Immature natural killer cell (primary cell): ENCODE measurements around the gene BANF2. TPM values are rescaled to one million over a fixed set of nuclear protein-coding genes. Genes with fewer than 3 reads are reported as not detected.

Experiments used
- DNase-seq, 3 donors: peaks; one replicate each; pipeline ENCODE4 v3.0.0; 2022; ENCODE audit warnings: mixed read lengths in 1 of 3
- H3K27ac Mint-ChIP-seq, 6 donors: one replicate each; pipeline ENCODE4 v1.8.0; 2020; ENCODE audit warnings: mixed read lengths in 6 of 6, mild to moderate bottlenecking in 5 of 6, inconsistent platforms in 4 of 6, moderate library complexity in 3 of 6
- H3K27me3 Mint-ChIP-seq, 3 donors: one replicate each; pipeline ENCODE4 v1.8.0; 2020 to 2021; ENCODE audit warnings: low read depth in 3 of 3, mild to moderate bottlenecking in 3 of 3, mixed read lengths in 3 of 3, moderate library complexity in 3 of 3, inconsistent platforms in 1 of 3
- H3K36me3 Mint-ChIP-seq, 3 donors: one replicate each; pipeline ENCODE4 v1.8.0; 2020; ENCODE audit warnings: mixed read lengths in 3 of 3, inconsistent platforms in 2 of 3, mild to moderate bottlenecking in 2 of 3
- H3K4me1 Mint-ChIP-seq, 2 donors: one replicate each; pipeline ENCODE4 v1.8.0; 2020; ENCODE audit warnings: inconsistent platforms in 2 of 2, mild to moderate bottlenecking in 2 of 2, mixed read lengths in 2 of 2, moderate library complexity in 1 of 2
- H3K4me3 Mint-ChIP-seq, 5 donors: one replicate each; pipeline ENCODE4 v1.8.0; 2020; ENCODE audit warnings: mild to moderate bottlenecking in 5 of 5, mixed read lengths in 5 of 5, inconsistent platforms in 3 of 5, moderate library complexity in 3 of 5
- H3K9me3 Mint-ChIP-seq, 6 donors: one replicate each; pipeline ENCODE4 v1.8.0; 2020; ENCODE audit warnings: mild to moderate bottlenecking in 6 of 6, mixed read lengths in 6 of 6, inconsistent platforms in 4 of 6, moderate library complexity in 3 of 6
- polyA plus RNA-seq, 3 donors: library from polyadenylated mRNA; unstranded; fragments of 300-500 nt; fragmentation: Illumina TruSeq; gene quantifications; one replicate each; pipeline ENCODE4 v1.2.3, GENCODE V29; 2021

BANF2 gene
- polyA plus RNA-seq, 3 donors from 2014 or later: not detected

DNA sequence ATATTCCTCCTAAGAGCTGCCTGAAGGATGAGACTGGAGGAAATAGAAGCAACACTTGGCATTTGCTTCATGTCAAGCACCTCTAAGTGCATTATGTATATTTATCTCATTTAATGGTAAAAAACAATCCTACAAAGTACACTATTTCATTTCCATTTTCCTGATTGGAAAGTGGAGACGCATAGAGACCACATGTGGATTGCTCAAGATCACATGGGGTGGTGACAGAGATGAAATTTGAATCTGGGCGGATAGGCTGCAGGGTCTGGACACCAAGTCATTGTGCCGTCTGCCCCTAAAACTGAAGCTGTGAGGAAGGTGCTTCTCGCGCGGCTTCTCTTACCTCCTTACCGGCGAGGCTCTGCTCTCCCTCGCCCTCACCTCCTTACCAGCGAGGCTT, 30.3 kb downstream of the BANF2 start:
- Mint-ChIP-seq H3K9me3 (peaks cover 0 to 1% (median 0%) of the 10 kb centered on the region in 6 donors), H3K36me3 (no peaks in the 10 kb centered on the region), H3K4me1 (no peaks in the 10 kb centered on the region), H3K27me3 (peaks cover 0 to 7% (median 5%) of the 10 kb centered on the region in 3 donors), H3K4me3 (no peak overlapping the region), H3K27ac (no peak overlapping the region)
- no peak for DNase-seq

DNA sequence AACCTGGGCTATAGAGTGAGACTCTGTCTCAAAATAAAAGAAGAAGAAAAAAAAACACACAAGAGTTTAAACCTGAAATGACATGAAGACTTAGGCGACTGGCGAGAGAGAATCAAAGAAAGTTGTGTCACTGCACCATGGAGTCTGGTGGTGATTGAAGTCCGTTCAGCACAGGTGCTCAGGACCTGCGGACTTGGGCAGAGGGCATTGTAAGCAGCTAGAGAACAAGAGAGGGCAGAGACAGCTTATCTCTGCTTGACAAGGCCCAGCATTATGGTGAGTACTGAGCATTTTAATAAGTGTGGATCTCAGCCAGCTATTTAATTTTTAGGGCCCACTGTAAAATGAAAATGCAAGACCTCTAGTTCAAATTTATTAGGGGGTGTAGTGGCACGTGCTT, 31.5 kb downstream of the BANF2 start:
- no peak overlapping the region for H3K27ac Mint-ChIP-seq
- DNase-seq: no peak
- H3K36me3 Mint-ChIP-seq: peaks cover 0 to under 1% (median 0%) of the 10 kb centered on the region in 3 donors
- peaks cover 0 to 1% (median 0%) of the 10 kb centered on the region in 6 donors for H3K9me3 Mint-ChIP-seq
- H3K27me3 Mint-ChIP-seq: peaks cover 2 to 7% (median 5%) of the 10 kb centered on the region in 3 donors
- no peak overlapping the region for H3K4me3 Mint-ChIP-seq
- H3K4me1 Mint-ChIP-seq: no peaks in the 10 kb centered on the region

DNA sequence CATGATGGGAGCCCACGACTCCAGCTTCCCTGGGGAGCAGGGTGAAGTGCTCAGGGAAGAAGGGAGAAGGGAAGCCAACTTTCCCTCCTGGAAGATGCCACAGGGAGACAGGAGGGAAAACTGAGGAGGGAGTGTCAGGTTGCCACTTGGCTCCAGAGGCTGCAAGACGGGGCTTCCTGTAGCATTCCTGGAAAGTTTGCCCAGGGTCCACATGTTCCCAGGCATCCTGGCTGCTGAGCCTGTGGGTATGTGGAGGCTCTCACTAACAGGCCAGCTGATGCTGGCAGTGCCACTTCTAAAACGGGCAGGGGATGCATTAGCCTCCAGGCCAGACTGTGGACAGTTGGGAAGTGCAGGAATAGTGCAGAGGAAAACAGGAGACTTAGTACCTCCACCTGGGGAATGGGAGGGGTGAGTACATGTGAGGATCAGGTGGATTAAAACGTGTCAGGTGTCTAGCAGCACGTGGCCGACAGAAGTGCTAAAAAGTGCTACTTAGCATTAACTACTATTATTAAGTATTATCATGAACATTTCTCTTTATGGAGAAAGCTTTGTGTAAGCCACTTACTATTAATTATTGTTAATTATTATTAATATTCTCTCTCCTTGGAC, 33.2 kb downstream of the BANF2 start:
- peaks cover 0 to 7% (median 0%) of the 10 kb centered on the region in 3 donors for H3K36me3 Mint-ChIP-seq
- H3K27ac Mint-ChIP-seq: no peak overlapping the region
- peaks cover 2 to 9% (median 2%) of the 10 kb centered on the region in 3 donors for H3K27me3 Mint-ChIP-seq
- no peaks in the 10 kb centered on the region for H3K4me1 Mint-ChIP-seq
- H3K4me3 Mint-ChIP-seq: no peak overlapping the region
- no peak for DNase-seq
- H3K9me3 Mint-ChIP-seq: peaks cover 0 to 1% (median 0%) of the 10 kb centered on the region in 6 donors

DNA sequence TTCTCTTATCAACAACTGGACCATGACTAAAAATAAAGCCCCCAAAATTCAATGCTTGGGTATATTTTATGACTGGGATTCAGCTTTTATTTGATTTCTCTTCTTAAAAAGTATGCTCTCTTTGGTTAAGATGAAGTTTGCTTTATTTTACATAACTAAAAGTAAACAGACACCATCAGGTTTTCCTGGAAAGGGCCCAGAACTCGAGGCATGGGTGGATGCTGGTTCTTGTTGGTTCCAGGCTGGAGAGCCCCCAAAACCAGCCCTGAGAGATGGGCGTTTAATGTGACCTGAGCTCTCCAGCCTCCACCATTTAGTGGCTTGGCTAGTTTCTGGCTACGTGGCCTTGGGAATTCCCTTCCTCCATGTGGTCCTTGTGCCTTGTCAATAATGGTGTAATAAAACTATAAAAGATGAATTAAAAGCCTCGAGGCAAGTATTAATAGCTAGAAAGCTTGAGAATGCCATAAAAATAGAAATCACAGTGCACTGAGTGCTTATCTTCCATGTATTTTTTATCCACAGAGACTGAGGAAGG, 34.1 kb downstream of the BANF2 start:
- peaks cover 0 to 1% (median 0%) of the 10 kb centered on the region in 6 donors for H3K9me3 Mint-ChIP-seq
- peaks cover 0 to 7% (median 0%) of the 10 kb centered on the region in 3 donors for H3K36me3 Mint-ChIP-seq
- H3K27me3 Mint-ChIP-seq: peaks cover 2 to 9% (median 2%) of the 10 kb centered on the region in 3 donors
- no peak overlapping the region for H3K27ac Mint-ChIP-seq
- no peaks in the 10 kb centered on the region for H3K4me1 Mint-ChIP-seq
- H3K4me3 Mint-ChIP-seq: no peak overlapping the region
- no peak for DNase-seq

DNA sequence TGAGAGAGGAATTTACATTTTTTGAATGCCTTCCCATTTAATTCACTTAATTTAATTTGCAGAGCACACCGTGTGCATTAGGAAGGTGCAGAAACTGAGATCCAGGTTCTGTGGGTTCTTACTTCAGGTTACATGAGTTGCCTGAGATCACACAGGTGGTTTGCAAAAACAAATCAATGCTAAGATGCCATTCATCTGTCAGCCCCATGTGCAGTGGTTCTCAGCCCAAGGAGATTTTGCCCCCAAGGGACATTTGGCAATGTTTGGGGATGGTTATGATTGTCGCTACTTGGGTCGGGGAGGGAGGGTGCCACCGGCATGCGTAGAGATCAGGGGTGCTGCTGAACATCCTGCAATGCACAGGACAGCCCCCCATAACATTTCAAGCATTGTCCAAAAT, 34.6 kb downstream of the BANF2 start:
- no peak for DNase-seq
- Mint-ChIP-seq H3K27ac (no peak overlapping the region), H3K27me3 (peaks cover 2 to 9% (median 2%) of the 10 kb centered on the region in 3 donors)

DNA sequence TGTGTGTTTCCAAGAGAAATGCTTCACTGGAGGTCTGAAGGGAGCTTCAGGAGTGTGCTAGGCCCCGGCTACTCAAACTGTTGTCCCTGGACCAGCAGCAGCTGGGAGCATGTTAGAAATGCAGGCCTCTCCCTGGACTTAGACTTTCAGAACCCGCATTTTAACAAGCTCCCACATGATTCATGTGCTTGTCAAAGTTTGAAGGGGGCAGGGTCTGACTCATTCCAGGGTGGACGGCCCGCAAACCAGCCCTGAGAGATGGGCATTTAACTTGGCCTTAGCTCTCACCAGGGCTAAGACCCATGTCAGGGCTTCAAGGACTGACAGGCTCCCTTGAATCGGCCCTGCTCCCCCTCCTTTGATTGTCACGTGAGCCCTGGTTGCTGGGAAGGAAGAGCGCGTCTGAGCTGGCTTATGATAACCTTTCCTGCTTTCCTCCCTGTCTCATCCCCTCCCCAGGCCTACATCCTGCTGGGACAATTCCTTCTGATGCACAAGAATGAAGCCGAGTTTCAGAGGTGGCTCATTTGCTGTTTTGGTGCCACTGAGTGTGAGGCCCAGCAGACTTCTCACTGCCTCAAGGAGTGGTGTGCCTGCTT, 35.5 kb downstream of the BANF2 start:
- Mint-ChIP-seq H3K9me3 (peaks cover 0 to 1% (median 0%) of the 10 kb centered on the region in 6 donors), H3K4me3 (no peak overlapping the region), H3K27me3 (peaks cover 2 to 6% (median 2%) of the 10 kb centered on the region in 3 donors), H3K4me1 (no peaks in the 10 kb centered on the region), H3K36me3 (peaks cover 0 to 7% (median 0%) of the 10 kb centered on the region in 3 donors), H3K27ac (no peak overlapping the region)
- no peak for DNase-seq

More for the DNA sequence above, 34.6 kb downstream of the BANF2 start:
- Mint-ChIP-seq H3K36me3 (peaks cover 0 to 7% (median 0%) of the 10 kb centered on the region in 3 donors), H3K9me3 (peaks cover 0 to 1% (median 0%) of the 10 kb centered on the region in 6 donors), H3K4me3 (no peak overlapping the region), H3K4me1 (no peaks in the 10 kb centered on the region)

DNA sequence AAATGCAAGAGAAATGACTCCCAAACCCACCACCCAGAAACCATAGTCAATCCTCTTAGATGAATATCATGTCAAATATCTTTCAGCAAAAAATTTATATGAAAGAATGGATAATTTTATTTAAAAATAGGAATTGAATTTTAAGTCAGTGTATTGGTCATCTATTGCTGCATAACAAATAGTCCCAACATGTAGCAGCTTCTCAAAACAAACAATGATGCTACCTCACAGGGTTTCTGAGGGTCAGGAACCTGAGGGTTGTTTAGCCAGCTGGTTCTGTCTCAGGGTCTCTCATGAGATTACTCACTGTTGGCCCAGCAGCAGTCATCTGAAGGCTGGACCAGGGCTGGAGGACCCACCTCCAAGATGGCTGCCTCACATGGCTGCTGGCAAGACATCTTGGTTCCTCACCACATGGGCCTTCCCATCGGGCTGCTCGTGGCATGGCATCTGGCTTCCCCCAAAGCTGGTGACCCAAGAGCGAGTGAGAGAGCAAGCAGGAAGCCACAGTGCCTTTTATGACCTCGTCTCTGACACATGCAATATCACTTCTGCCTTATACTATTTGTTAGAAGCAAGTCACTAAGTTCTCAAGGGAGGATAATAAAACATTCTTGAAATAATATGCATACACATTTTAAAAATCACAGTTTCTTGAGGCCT, 36.3 kb downstream of the BANF2 start:
- Mint-ChIP-seq H3K4me3 (no peak overlapping the region), H3K27me3 (peaks cover 2 to 4% (median 4%) of the 10 kb centered on the region in 3 donors), H3K9me3 (no peaks in the 10 kb centered on the region), H3K4me1 (no peaks in the 10 kb centered on the region), H3K27ac (no peak overlapping the region), H3K36me3 (peaks cover 0 to 7% (median 0%) of the 10 kb centered on the region in 3 donors)
- DNase-seq: no peak

DNA sequence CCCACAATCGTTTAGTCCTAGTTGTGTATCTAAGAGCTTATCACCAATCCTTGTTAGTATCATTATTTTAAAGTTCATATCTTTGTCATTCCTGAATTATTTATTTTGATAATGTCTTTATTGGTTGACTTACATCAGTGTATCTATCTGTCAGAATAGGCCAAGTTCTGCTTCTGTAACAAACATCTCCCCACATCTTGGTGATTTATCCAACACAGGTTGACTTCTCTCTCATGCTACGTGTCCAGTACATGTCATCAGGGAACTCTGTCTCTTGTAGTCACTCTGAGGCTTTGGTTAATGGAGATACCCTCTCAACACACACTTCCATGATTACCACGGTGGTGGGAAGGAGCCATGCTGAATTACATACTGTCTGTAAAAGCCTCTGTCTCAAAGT, 38.4 kb downstream of the BANF2 start:
- H3K27me3 Mint-ChIP-seq: peaks cover 2 to 4% (median 2%) of the 10 kb centered on the region in 3 donors
- H3K4me3 Mint-ChIP-seq: no peak overlapping the region
- DNase-seq: no peak
- H3K27ac Mint-ChIP-seq: no peak overlapping the region
- H3K36me3 Mint-ChIP-seq: peaks cover 0 to 7% (median 0%) of the 10 kb centered on the region in 3 donors
- H3K4me1 Mint-ChIP-seq: no peaks in the 10 kb centered on the region
- H3K9me3 Mint-ChIP-seq: no peaks in the 10 kb centered on the region

DNA sequence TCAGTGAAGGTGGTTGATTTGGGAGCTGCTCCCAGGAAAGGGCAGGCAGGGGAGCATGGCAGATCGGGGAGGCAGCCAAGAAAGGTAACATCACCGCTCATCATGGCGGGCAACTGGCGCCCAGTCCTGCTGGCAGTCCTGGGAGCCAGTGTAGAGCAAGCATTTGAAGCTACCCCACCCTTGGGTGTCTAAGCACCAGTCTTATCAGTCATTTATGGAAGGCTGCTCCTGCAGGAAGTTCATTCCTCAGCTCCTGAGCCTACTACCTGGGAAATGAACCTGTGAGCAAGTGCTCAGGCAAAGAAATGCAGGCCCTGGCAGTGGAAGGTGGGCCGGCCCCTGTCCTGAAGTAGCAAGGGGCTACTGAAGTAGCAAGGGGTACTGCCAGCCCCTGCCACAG, 41.5 kb downstream of the BANF2 start:
- H3K4me1 Mint-ChIP-seq: no peaks in the 10 kb centered on the region
- no peak overlapping the region for H3K4me3 Mint-ChIP-seq
- H3K27ac Mint-ChIP-seq: no peak overlapping the region
- H3K36me3 Mint-ChIP-seq: peaks cover 0 to 6% (median 0%) of the 10 kb centered on the region in 3 donors
- H3K9me3 Mint-ChIP-seq: no peaks in the 10 kb centered on the region
- peaks cover 0 to 4% (median 2%) of the 10 kb centered on the region in 3 donors for H3K27me3 Mint-ChIP-seq
- no peak for DNase-seq

DNA sequence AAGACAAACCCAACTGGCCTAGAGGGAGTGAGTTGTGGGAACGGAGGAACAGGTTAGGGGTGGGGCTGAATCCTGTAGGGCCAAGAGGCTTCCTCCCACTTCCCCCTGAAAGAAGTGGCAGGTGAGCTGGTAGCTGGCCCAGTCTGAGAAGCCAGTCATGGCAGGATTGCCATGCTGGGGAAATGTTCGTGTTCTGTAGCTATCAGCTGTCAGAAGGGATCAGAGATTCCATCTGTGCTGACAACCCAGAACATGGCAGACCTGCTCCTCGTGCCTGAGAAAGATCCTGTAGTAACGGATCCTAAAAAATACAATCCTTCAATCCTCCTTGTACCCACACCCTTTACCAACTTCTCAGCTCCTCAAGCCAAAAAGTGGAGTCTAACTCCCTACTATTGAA, 43.0 kb downstream of the BANF2 start:
- Mint-ChIP-seq H3K9me3 (no peaks in the 10 kb centered on the region), H3K27ac (no peak overlapping the region), H3K36me3 (no peaks in the 10 kb centered on the region)

DNA sequence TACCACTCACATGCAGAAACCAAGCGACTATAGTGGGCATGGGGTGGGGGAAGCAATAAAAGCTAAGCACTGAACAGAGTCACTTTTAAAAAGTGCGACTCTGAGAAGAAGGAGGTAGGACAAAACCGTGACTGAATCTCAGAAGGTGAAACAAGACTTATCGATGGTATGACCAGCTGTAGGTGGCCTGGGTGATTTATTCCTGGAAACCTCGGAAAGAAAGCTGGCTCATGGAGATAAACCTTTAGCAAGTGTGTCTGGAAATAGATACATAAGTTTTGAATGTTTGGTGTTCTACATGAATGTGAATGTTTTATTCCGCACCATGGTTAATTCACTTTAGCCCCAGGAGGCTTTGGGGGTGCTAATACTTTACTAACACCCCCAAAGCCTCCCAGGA, 43.9 kb downstream of the BANF2 start:
- no peaks in the 10 kb centered on the region for H3K4me1 Mint-ChIP-seq
- DNase-seq: no peak
- H3K36me3 Mint-ChIP-seq: no peaks in the 10 kb centered on the region
- no peak overlapping the region for H3K27ac Mint-ChIP-seq
- H3K9me3 Mint-ChIP-seq: no peaks in the 10 kb centered on the region
- H3K4me3 Mint-ChIP-seq: no peak overlapping the region
- H3K27me3 Mint-ChIP-seq: peaks cover 0 to 2% (median 2%) of the 10 kb centered on the region in 3 donors

More for the DNA sequence above, 43.0 kb downstream of the BANF2 start:
- peaks cover 0 to 4% (median 2%) of the 10 kb centered on the region in 3 donors for H3K27me3 Mint-ChIP-seq
- no peak for DNase-seq
- H3K4me1 Mint-ChIP-seq: no peaks in the 10 kb centered on the region
- no peak overlapping the region for H3K4me3 Mint-ChIP-seq

DNA sequence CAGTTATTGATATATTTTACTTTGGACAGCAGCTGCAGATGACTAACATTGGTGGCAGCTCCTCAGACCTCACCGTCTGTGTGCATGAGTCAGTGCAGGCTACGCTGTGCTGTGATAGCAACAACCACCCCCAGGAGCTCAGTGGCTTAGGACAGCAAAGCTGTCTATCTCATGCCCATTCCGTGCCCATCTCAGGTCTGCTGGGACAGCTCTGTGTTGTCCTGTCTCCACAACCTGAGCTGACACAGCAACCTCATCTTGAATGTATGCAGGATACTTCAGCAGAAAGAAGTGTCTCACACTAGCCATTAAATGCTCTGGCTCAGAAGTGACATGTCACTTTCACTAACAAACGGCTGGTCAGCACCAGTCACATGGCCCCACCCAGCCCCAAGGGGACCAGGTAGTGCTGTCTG, 47.7 kb downstream of the BANF2 start:
- Mint-ChIP-seq H3K27ac (no peak overlapping the region), H3K36me3 (no peaks in the 10 kb centered on the region), H3K4me3 (no peak overlapping the region), H3K27me3 (peaks cover 2 to 3% (median 3%) of the 10 kb centered on the region in 3 donors), H3K4me1 (no peaks in the 10 kb centered on the region), H3K9me3 (no peaks in the 10 kb centered on the region)
- DNase-seq: no peak

DNA sequence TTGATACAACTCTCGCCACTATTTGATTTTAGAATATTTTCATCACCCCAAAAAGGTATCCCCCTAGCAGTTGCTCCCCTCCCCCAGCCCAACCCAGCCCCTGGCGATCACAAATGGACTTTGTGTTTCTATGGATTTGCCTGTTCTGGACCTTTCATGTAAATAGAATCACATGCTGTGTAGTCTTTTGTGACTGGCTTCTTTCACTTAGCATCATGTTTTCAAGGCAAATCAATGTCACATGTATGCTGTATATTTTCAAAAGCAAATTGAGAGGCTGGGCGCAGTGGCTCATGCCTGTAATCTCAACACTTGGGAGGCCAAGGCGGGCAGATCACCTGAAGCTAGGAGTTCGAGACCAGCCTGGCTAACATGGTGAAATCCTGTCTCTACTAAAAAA, 48.5 kb downstream of the BANF2 start:
- Mint-ChIP-seq H3K27ac (no peak overlapping the region), H3K9me3 (no peaks in the 10 kb centered on the region), H3K27me3 (peaks cover 2 to 7% (median 3%) of the 10 kb centered on the region in 3 donors), H3K4me1 (no peaks in the 10 kb centered on the region), H3K36me3 (no peaks in the 10 kb centered on the region), H3K4me3 (no peak overlapping the region)
- DNase-seq: no peak

DNA sequence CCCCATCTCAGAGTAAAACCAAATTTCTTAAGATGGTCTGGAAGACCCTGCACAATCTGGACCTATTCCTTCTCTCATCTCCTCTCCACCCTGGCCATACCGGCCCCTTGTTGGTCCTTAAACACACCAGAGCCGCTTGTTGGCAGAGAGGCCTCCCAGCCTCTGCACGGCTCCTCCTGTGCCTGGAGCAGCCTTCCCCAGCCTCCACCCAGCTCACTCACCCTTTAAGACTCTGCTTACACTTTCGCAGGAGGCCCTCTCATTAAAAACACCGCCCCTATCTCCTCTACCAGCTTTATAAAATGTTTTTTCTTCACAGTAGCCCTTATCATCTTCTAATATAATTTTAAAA, 49.8 kb downstream of the BANF2 start:
- peaks cover 2 to 14% (median 3%) of the 10 kb centered on the region in 3 donors for H3K27me3 Mint-ChIP-seq
- H3K9me3 Mint-ChIP-seq: no peaks in the 10 kb centered on the region
- H3K4me3 Mint-ChIP-seq: no peak overlapping the region
- H3K4me1 Mint-ChIP-seq: no peaks in the 10 kb centered on the region
- no peak for DNase-seq
- no peak overlapping the region for H3K27ac Mint-ChIP-seq
- no peaks in the 10 kb centered on the region for H3K36me3 Mint-ChIP-seq
